Stomach (tissue), 9 donors: ENCODE results near the gene CDK10. TPM values are rescaled to one million over a fixed set of nuclear protein-coding genes. Genes with fewer than 3 reads are reported as not detected.
"Not testable (repeated sequence)": the region's sequence is repeated elsewhere in the genome, so short reads cannot be mapped to it uniquely, and the experiment has no call there.

ENCODE experiments used
- DNase-seq, 2 donors: peaks; one replicate each; pipeline versions ENCODE4 v3.0.0 to v3.0.0-alpha.2; 2013 to 2019
- H3K27ac ChIP-seq, 5 donors: fragments of 200-600 bp in 4 of 5; sonication (generic) in 4 of 5; one replicate each; pipeline ENCODE4 v1.5.1; 2013 to 2019; ENCODE audit warnings: mild to moderate bottlenecking in 1 of 5, moderate library complexity in 1 of 5
- H3K27me3 ChIP-seq, 3 donors: fragments of 200-600 bp; sonication (generic); one replicate each; pipeline ENCODE4 v1.5.1; 2017 to 2019; ENCODE audit warnings: mixed run types in 1 of 3
- H3K36me3 ChIP-seq, 4 donors: fragments of 200-600 bp; sonication (generic); 1 replicate in 3 of 4; 2 replicates in 1 of 4; pipeline ENCODE4 v1.5.1; 2016 to 2019
- H3K4me1 ChIP-seq, 4 donors: fragments of 200-600 bp; sonication (generic); one replicate each; pipeline ENCODE4 v1.5.1; 2016 to 2019
- H3K4me3 ChIP-seq, 4 donors: fragments of 200-600 bp; sonication (generic) in 3 of 4; one replicate each; pipeline ENCODE4 v1.5.1; 2016 to 2019; ENCODE audit warnings: mild to moderate bottlenecking in 1 of 4
- H3K9me3 ChIP-seq, 4 donors: fragments of 200-600 bp; sonication (generic); one replicate each; pipeline ENCODE4 v1.5.1; 2016 to 2019
- EP300 ChIP-seq: sonication (generic); formaldehyde crosslinking; IDR thresholded peaks from one replicate; pipeline ENCODE4 v1.6.1; 2017; ENCODE audit warnings: antibody characterized with exemption
- POLR2A ChIP-seq, 4 donors: fragments of 450-650 bp; IDR thresholded peaks; one replicate each; pipeline ENCODE4 v1.6.1; 2016; ENCODE audit warnings: antibody characterized with exemption in 4 of 4, control low read depth in 2 of 4, mild to moderate bottlenecking in 1 of 4, moderate library complexity in 1 of 4
- POLR2AphosphoS5 ChIP-seq, 3 donors: sonication (generic); formaldehyde crosslinking; IDR thresholded peaks; one replicate each; pipeline ENCODE4 v1.6.1; 2016; ENCODE audit warnings: antibody characterized with exemption in 3 of 3
- WGBS, 5 donors: extraction: QIAGEN DNeasy Blood & Tissue Kit in 3 of 5; methylation state at CpG; one replicate each; pipeline versions ENCODE4 v1.1.5 to v1.1.7; 2013 to 2018; 5-methylcytosine and 5-hydroxymethylcytosine counted together
- intact Hi-C: fragments of 100-400 bp; cut with DNase I; formaldehyde crosslinking; loops from one replicate; pipeline ENCODE4 v1.15.1; 2023; ENCODE audit warnings: low total_unique reads
- polyA plus RNA-seq, 3 donors: library from polyadenylated mRNA; stranded (reverse); fragments of 200-250 nt; gene quantifications; one replicate each; pipeline ENCODE4 v1.2.3, GENCODE V29; 2013
- total RNA-seq, 5 donors: library from RNA; depleted of rRNA; stranded (reverse); fragments of >200 nt; gene quantifications; one replicate each; pipeline versions ENCODE4 v1.1.0 to v1.2.3, GENCODE V29; 2014 to 2016
- TF ChIP-seq, protein P1 (sequence below), 7 experiments: fragments of 450-650 bp in 4 of 7; fragments of 200-600 bp in 3 of 7; sonication (generic) in 3 of 7; IDR thresholded peaks; one replicate each; pipeline ENCODE4 v1.5.1; 2016 to 2019; ENCODE audit warnings: antibody characterized with exemption in 7 of 7, control low read depth in 2 of 7, mild to moderate bottlenecking in 1 of 7
- donor health status: healthy with polysubstance abuse.
- donor health status: Bipolar disorder and iron deficiency.
- donor health status: healthy.

CDK10 gene
- total and polyA plus RNA-seq, 8 donors, result 40.9 to 256 (median 86.4) TPM

DNA sequence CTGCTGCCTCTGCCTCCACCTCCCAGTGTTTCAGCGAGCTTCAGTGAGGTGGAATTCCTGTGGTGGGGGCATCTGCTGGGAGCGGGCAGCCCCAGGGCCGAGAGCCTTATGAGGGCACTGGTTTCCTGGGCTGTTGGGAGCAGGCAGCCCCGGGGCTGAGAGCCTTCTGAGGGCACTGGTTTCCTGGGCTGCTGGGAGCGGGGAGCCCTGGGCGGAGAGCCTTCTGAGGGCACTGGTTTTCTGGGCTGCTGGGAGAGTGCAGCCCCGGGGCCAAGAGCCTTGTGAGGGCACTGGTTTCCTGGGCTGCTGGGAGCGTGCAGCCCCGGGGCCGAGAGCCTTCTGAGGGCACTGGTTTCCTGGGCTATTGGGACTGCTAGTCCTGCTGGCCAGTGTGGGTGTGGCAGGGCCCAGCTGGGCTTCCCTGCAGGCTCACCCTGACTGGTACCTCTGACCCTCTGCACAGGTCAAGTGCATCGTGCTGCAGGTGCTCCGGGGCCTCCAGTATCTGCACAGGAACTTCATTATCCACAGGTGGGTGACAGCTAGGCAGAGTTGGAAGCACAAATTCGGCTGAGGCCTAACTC is 5.6 kb downstream of the CDK10 start:
- Histone ChIP-seq H3K4me1 (peaks cover 12 to 43% (median 25%) of the 10 kb centered on the region in 4 donors), H3K27me3 (no peaks in the 10 kb centered on the region), H3K9me3 (no peaks in the 10 kb centered on the region), H3K4me3 (no peak overlapping the region), H3K36me3 (peaks cover 34 to 83% (median 80%) of the 10 kb centered on the region in 4 donors), H3K27ac (no peak overlapping the region)
- intact Hi-C loops, result no loop called here
- WGBS, 5 donors, result 84 to 94% (median 92%) methylated on average over 9 to 13 of the region's 13 CpGs
- TF ChIP-seq POLR2A (IDR thresholded peaks at IDR 0.05) (no peak), EP300 (no peak), POLR2AphosphoS5 (IDR thresholded peaks at IDR 0.05) (no peak)
- TF ChIP-seq, protein P1, sequence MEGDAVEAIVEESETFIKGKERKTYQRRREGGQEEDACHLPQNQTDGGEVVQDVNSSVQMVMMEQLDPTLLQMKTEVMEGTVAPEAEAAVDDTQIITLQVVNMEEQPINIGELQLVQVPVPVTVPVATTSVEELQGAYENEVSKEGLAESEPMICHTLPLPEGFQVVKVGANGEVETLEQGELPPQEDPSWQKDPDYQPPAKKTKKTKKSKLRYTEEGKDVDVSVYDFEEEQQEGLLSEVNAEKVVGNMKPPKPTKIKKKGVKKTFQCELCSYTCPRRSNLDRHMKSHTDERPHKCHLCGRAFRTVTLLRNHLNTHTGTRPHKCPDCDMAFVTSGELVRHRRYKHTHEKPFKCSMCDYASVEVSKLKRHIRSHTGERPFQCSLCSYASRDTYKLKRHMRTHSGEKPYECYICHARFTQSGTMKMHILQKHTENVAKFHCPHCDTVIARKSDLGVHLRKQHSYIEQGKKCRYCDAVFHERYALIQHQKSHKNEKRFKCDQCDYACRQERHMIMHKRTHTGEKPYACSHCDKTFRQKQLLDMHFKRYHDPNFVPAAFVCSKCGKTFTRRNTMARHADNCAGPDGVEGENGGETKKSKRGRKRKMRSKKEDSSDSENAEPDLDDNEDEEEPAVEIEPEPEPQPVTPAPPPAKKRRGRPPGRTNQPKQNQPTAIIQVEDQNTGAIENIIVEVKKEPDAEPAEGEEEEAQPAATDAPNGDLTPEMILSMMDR (IDR thresholded peaks at IDR 0.05), result no peak
- DNase-seq, result no peak

- peaks cover 0 to 35% (median 18%) of the 10 kb centered on the region in 4 donors for H3K4me1 ChIP-seq
- H3K36me3 ChIP-seq, result peaks cover 34 to 94% (median 90%) of the 10 kb centered on the region in 4 donors
- DNase-seq, result no peak
These were observed 6.8 kb downstream of the CDK10 start for GRCh38 chr16:89693289-89693731.

DNA sequence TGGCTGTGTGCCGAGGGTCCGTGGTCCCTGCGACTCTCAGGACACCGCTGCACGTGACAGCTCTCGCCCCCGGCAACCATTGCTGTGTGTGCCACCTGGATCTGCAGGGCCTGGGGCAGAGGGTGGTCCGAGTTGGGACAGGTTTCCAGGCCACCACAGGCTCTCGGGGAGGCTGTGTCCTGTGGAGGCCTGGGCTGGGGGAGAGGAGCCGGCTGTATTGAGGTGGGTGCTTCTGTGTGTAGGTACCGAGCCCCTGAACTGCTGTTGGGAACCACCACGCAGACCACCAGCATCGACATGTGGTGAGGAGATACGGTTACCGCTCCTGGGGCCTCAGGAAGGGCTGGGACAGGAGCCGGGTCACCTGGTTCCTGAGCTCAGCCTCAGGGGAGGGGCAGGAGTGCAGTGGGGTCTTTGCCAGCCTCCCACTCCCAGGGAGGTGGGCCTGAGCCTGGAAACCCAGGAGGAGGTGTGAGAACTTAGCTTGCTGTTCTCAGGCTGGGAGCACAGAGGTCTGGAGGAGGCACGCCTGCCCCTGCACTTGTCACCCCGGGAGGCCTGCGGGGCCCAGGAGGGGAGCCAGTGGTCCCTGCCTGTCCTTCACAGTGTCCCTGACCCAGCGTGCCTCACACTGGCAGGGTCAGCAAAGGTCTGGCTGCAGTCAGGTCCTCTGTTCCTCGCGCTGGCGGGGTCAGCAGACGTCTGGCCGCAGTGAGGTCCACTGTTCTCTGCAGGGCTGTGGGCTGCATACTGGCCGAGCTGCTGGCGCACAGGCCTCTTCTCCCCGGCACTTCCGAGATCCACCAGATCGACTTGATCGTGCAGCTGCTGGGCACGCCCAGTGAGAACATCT is 7.7 kb downstream of the CDK10 start:
- H3K36me3 ChIP-seq, result peaks cover 34 to 91% (median 88%) of the 10 kb centered on the region in 4 donors
- H3K27ac ChIP-seq, result no peak overlapping the region
- intact Hi-C loops, result no loop called here

More at GRCh38 chr16:89693289-89693731, 6.8 kb downstream of the CDK10 start:
- no peak overlapping the region for H3K4me3 ChIP-seq
- no peak overlapping the region for H3K27ac ChIP-seq
- no peaks in the 10 kb centered on the region for H3K27me3 ChIP-seq
- intact Hi-C loops, result no loop called here
- WGBS, 5 donors, result 82 to 95% (median 93%) methylated on average over 4 to 11 of the region's 11 CpGs
- no peaks in the 10 kb centered on the region for H3K9me3 ChIP-seq
- TF ChIP-seq, protein P1 (IDR thresholded peaks at IDR 0.05), result no peak
- TF ChIP-seq EP300 (no peak), POLR2A (IDR thresholded peaks at IDR 0.05) (no peak), POLR2AphosphoS5 (IDR thresholded peaks at IDR 0.05) (no peak)

DNA sequence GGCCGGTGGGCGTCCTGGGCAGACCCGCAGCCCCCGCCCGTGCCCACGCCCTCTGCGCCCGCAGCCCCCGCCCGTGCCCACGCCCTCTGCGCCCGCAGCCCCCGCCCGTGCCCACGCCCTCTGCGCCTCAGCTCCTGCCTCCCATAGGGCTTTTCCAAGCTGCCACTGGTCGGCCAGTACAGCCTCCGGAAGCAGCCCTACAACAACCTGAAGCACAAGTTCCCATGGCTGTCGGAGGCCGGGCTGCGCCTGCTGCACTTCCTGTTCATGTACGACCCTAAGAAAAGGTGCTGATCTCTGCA is 8.2 kb downstream of the CDK10 start:
- peak in 1 of 2 donors; percentile 12 for DNase-seq
- WGBS, 5 donors, result 60 to 87% (median 81%) methylated on average over 1 to 23 of the region's 23 CpGs
- H3K27me3 ChIP-seq, H3K27ac ChIP-seq, H3K4me3 ChIP-seq, H3K9me3 ChIP-seq, intact Hi-C loops: not testable (repeated sequence)
- H3K4me1 ChIP-seq, result peaks cover 4 to 30% (median 14%) of the 10 kb centered on the region in 4 donors
- peaks cover 34 to 85% (median 82%) of the 10 kb centered on the region in 4 donors for H3K36me3 ChIP-seq

More for the DNA sequence above, 7.7 kb downstream of the CDK10 start:
- WGBS, 5 donors, result 87 to 92% (median 89%) methylated on average over 23 to 32 of the region's 32 CpGs
- TF ChIP-seq POLR2AphosphoS5 (IDR thresholded peaks at IDR 0.05), result no peak
- TF ChIP-seq POLR2A (IDR thresholded peaks at IDR 0.05), result no peak
- TF ChIP-seq, protein P1 (IDR thresholded peaks at IDR 0.05), result no peak
- TF ChIP-seq EP300, result no peak
- Histone ChIP-seq H3K9me3 (no peaks in the 10 kb centered on the region), H3K4me3 (no peak overlapping the region), H3K27me3 (no peaks in the 10 kb centered on the region), H3K4me1 (peaks cover 0 to 27% (median 11%) of the 10 kb centered on the region in 4 donors)
- no peak for DNase-seq
